Activated naive CD8-positive, alpha-beta T cell treated with anti-CD3 and anti-CD28 coated beads, Interleukin-2, amount 50 U/mL, for 16 hours (primary cell): ENCODE data around the gene TTBK2.
A peak's percentile ranks its signal among the peaks of the same experiment; 100 is the strongest.
"Not testable (repeated sequence)": the region's sequence is repeated elsewhere in the genome, so short reads cannot be mapped to it uniquely, and the experiment has no call there.

Experiments used
- DNase-seq: peaks from one replicate; pipeline ENCODE4 v3.0.0-alpha.2; 2020; ENCODE audit warnings: low read depth, low spot score

TTBK2 gene

GRCh38 chr15:42920519-42921341 lies at the start of gene TTBK2:
Gene TTBK2, minus strand, starts transcription at chr15:42920778. Its CDS starts 42,161 bp downstream, at chr15:42878617.
- DNase-seq: peak; percentile 95

- no peak for DNase-seq
Observed at GRCh38 chr15:42964476-42964875, 43.9 kb upstream of the TTBK2 start.

- DNase-seq: no peak
Observed at GRCh38 chr15:42955518-42955917, 34.9 kb upstream of the TTBK2 start.

GRCh38 chr15:42954291-42954690 lies 33.7 kb upstream of the TTBK2 start:
- DNase-seq: no peak

- DNase-seq: not testable (repeated sequence)
Observed at GRCh38 chr15:42948898-42949297, 28.3 kb upstream of the TTBK2 start.

- no peak for DNase-seq
Observed at GRCh38 chr15:42940527-42940926, 19.9 kb upstream of the TTBK2 start.

- no peak for DNase-seq
Observed at GRCh38 chr15:42939841-42940240, 19.3 kb upstream of the TTBK2 start.

GRCh38 chr15:42937143-42937542 lies 16.6 kb upstream of the TTBK2 start:
- DNase-seq: no peak

GRCh38 chr15:42933886-42934667 lies 13.5 kb upstream of the TTBK2 start:
- DNase-seq: no peak

- no peak for DNase-seq
Observed at GRCh38 chr15:42932833-42933515, 12.4 kb upstream of the TTBK2 start.

GRCh38 chr15:42931702-42932486 lies 11.3 kb upstream of the TTBK2 start:
- no peak for DNase-seq

- DNase-seq: no peak
Observed at GRCh38 chr15:42929306-42929848, 8.8 kb upstream of the TTBK2 start.

- DNase-seq: no peak
Observed at GRCh38 chr15:42921342-42921731, 759 bp upstream of the TTBK2 start.

GRCh38 chr15:42919799-42920518 lies 619 bp downstream of the TTBK2 start:
- DNase-seq: no peak

- no peak for DNase-seq
Observed at GRCh38 chr15:42919308-42919707, 1.3 kb downstream of the TTBK2 start.

GRCh38 chr15:42918047-42918446 lies 2.5 kb downstream of the TTBK2 start:
- DNase-seq: no peak

- no peak for DNase-seq
Observed at GRCh38 chr15:42915654-42916315, 4.8 kb downstream of the TTBK2 start.

- no peak for DNase-seq
Observed at GRCh38 chr15:42914728-42915497, 5.7 kb downstream of the TTBK2 start.

GRCh38 chr15:42911058-42911592 lies 9.5 kb downstream of the TTBK2 start:
- no peak for DNase-seq
